SK-N-SH (cell line): Measurements from ENCODE around the gene PCDHB8. TPM values are rescaled to one million over a fixed set of nuclear protein-coding genes. Genes with fewer than 3 reads are reported as not detected.

ENCODE experiments used
- CTCF ChIA-PET: fragments of 300-600, 350-600 bp; formaldehyde crosslinking; extraction: SDS; loops from one replicate; lab custom pipeline; 2021; lab: Yijun Ruan, JAX
- POLR2A ChIA-PET: fragments of 350-600 bp; sonication (Branson Sonifier 250); formaldehyde crosslinking; extraction: SDS; loops from one replicate; lab custom pipeline; 2020; ENCODE audit warnings: antibody characterized with exemption, inconsistent platforms; lab: Yijun Ruan, JAX
- DNase-seq: peaks from one replicate; pipeline ENCODE4 v3.0.0; 2012
- H2AFZ ChIP-seq: fragments of 200-600 bp; sonication (generic); 2 replicates; pipeline ENCODE4 v1.8.1; 2016; ENCODE audit warnings: antibody characterized with exemption, mild to moderate bottlenecking, low read depth
- H3F3A ChIP-seq: fragments of 200-600 bp; sonication (generic); replicated peaks from 2 replicates; pipeline ENCODE3; 2016; ENCODE audit warnings: antibody characterized with exemption, mild to moderate bottlenecking; ENCODE audit not compliant: insufficient read depth
- H3K27ac ChIP-seq, 2 experiments: fragments of 200-500 bp in 1 of 2; fragments of 200-600 bp in 1 of 2; sonication (Bioruptor generic) in 1 of 2; sonication (generic), shearing (Covaris generic) in 1 of 2; 2 replicates each; pipeline versions ENCODE4 v1.5.1 to v1.6.1; 2014 to 2016; ENCODE audit warnings: low read depth in 2 of 2, inconsistent platforms in 1 of 2, low read length in 1 of 2, mild to moderate bottlenecking in 1 of 2, mixed read lengths in 1 of 2
- H3K27me3 ChIP-seq: fragments of 200-600 bp; sonication (generic), shearing (Covaris generic); 2 replicates; pipeline ENCODE4 v1.6.1; 2016; ENCODE audit warnings: mixed run types; ENCODE audit not compliant: insufficient read depth
- H3K36me3 ChIP-seq, 2 experiments: fragments of 200-500 bp in 1 of 2; fragments of 200-600 bp in 1 of 2; sonication (Bioruptor generic) in 1 of 2; sonication (generic) in 1 of 2; replicated peaks in 1 of 2; 2 replicates each; pipeline versions ENCODE3 to v1.5.1; 2014 to 2016; ENCODE audit warnings: low read length in 1 of 2, mild to moderate bottlenecking in 1 of 2; ENCODE audit not compliant: insufficient read depth in 2 of 2, control insufficient read depth in 1 of 2
- H3K4me1 ChIP-seq, 2 experiments: fragments of 200-500 bp in 1 of 2; fragments of 200-600 bp in 1 of 2; sonication (Bioruptor generic) in 1 of 2; sonication (generic), shearing (Covaris generic) in 1 of 2; 2 replicates each; pipeline versions ENCODE4 v1.5.1 to v1.6.1; 2014 to 2016; ENCODE audit warnings: low read depth in 1 of 2, low read length in 1 of 2, mixed run types in 1 of 2; ENCODE audit not compliant: insufficient read depth in 2 of 2, control insufficient read depth in 1 of 2
- H3K4me2 ChIP-seq: fragments of 200-600 bp; sonication (generic), shearing (Covaris generic); 2 replicates; pipeline ENCODE4 v1.6.1; 2017; ENCODE audit warnings: mixed run types
- H3K4me3 ChIP-seq, 2 experiments: fragments of 200-500 bp in 1 of 2; fragments of 200-600 bp in 1 of 2; sonication (Bioruptor generic) in 1 of 2; sonication (generic), shearing (Covaris generic) in 1 of 2; 2 replicates each; pipeline versions ENCODE4 v1.5.1 to v1.8.1; 2014 to 2016; ENCODE audit warnings: low read depth in 2 of 2, inconsistent platforms in 1 of 2, low read length in 1 of 2, mild to moderate bottlenecking in 1 of 2, mixed read lengths in 1 of 2, moderate library complexity in 1 of 2
- H3K79me2 ChIP-seq: fragments of 200-600 bp; sonication (generic); 2 replicates; pipeline ENCODE4 v1.8.1; 2017; ENCODE audit warnings: mild to moderate bottlenecking; ENCODE audit not compliant: insufficient read depth
- H3K9ac ChIP-seq: fragments of 200-600 bp; sonication (generic); 2 replicates; pipeline ENCODE4 v1.6.1; 2017; ENCODE audit warnings: mixed run types
- H3K9me2 ChIP-seq: fragments of 200-600 bp; sonication (generic); 2 replicates; pipeline ENCODE4 v1.6.1; 2017; ENCODE audit warnings: mixed run types
- H3K9me3 ChIP-seq: fragments of 200-600 bp; sonication (generic); 2 replicates; pipeline ENCODE4 v1.6.1; 2017; ENCODE audit warnings: mixed run types, mild to moderate bottlenecking, moderate library complexity
- H4K20me1 ChIP-seq: fragments of 200-600 bp; sonication (generic); 2 replicates; pipeline ENCODE4 v1.6.1; 2017; ENCODE audit warnings: mild to moderate bottlenecking, mixed run types; ENCODE audit not compliant: insufficient read depth
- ELF1 ChIP-seq: IDR thresholded peaks from 2 replicates; pipeline ENCODE4 v1.4.0; 2012
- GATA2 ChIP-seq: sonication (generic); formaldehyde crosslinking; IDR thresholded peaks from 2 replicates; pipeline ENCODE4 v1.5.0; 2020; ENCODE audit warnings: mild to moderate bottlenecking, missing genetic modification reagents
- JUND ChIP-seq: IDR thresholded peaks from 2 replicates; pipeline ENCODE4 v1.4.0; 2012
- MEF2A ChIP-seq: IDR thresholded peaks from 2 replicates; pipeline ENCODE4 v1.4.0; 2012; ENCODE audit warnings: low read depth, borderline replicate concordance
- REST ChIP-seq: IDR thresholded peaks from 2 replicates; pipeline ENCODE4 v1.6.1; 2012; ENCODE audit warnings: mild to moderate bottlenecking, low read depth, low read length, moderate library complexity
- RXRA ChIP-seq: IDR thresholded peaks from 2 replicates; pipeline ENCODE4 v1.4.0; 2012; ENCODE audit warnings: low read depth, mild to moderate bottlenecking, borderline replicate concordance
- SMC3 ChIP-seq: IDR thresholded peaks from 2 replicates; pipeline ENCODE4 v1.6.1; 2012; ENCODE audit warnings: low read depth, low read length, improper control_type of control experiment
- TCF12 ChIP-seq: IDR thresholded peaks from 2 replicates; pipeline ENCODE4 v1.4.0; 2012
- TEAD4 ChIP-seq: IDR thresholded peaks from 2 replicates; pipeline ENCODE4 v1.4.0; 2012; ENCODE audit warnings: mild to moderate bottlenecking, borderline replicate concordance; ENCODE audit not compliant: insufficient read depth
- whole genome bisulfite sequencing: methylation state at CpG from one replicate; pipeline ENCODE4 v1.1.6; 2017; ENCODE audit warnings: low lambda C conversion rate; 5-methylcytosine and 5-hydroxymethylcytosine counted together
- polyA plus RNA-seq, 3 experiments: library from polyadenylated mRNA; depleted of rRNA; stranded (reverse); fragments of >200 nt; gene quantifications; 2 replicates each; pipeline ENCODE4 v1.2.3, GENCODE V29; 2012
- TF ChIP-seq, protein P1 (sequence below): IDR thresholded peaks from 2 replicates; pipeline ENCODE4 v1.4.0; 2012; ENCODE audit warnings: low read depth, borderline replicate concordance

The PCDHB8 gene
- polyA plus RNA-seq, 1 of the 3 experiments (the other 2 are of a cell fraction): 3.0 TPM

- TF ChIP-seq REST: no peak
- no peak for TF ChIP-seq MEF2A
- peak; percentile 37 for TF ChIP-seq SMC3
- no peak for TF ChIP-seq TEAD4
- TF ChIP-seq ELF1: no peak
- TF ChIP-seq, all 33 proteins: peak for 4
These were observed 27.8 kb upstream of the PCDHB8 start, which contains the start of gene PCDHB6 (continued) for GRCh38 chr5:141149812-141150211.

- Histone ChIP-seq H3K9me2 (no peaks in the 10 kb centered on the region), H3K36me3 (no peaks in the 10 kb centered on the region), H3K27me3 (no peaks in the 10 kb centered on the region), H3K27ac (peak overlapping the region in 1 of 2 experiments; percentile 53; a peak in 1 of 4 replicates), H3K79me2 (no peaks in the 10 kb centered on the region), H3K4me3 (peak overlapping the region; percentile 54 to 65), H4K20me1 (no peaks in the 10 kb centered on the region), H3K4me2 (peak overlapping the region; percentile 72), H2AFZ (peak overlapping the region; percentile 93), H3K9me3 (peaks cover 4% of the 10 kb centered on the region; the same call in 1 of the 2 replicates), H3F3A (no peaks in the 10 kb centered on the region), H3K4me1 (no peaks in the 10 kb centered on the region), H3K9ac (peak overlapping the region; percentile 32; the same call in 1 of the 2 replicates)
- TF ChIP-seq GATA2 (CRISPR knock-in tag) (no peak), RXRA (no peak), TCF12 (no peak), JUND (no peak), SMC3 (no peak)
- TF ChIP-seq, protein P1, sequence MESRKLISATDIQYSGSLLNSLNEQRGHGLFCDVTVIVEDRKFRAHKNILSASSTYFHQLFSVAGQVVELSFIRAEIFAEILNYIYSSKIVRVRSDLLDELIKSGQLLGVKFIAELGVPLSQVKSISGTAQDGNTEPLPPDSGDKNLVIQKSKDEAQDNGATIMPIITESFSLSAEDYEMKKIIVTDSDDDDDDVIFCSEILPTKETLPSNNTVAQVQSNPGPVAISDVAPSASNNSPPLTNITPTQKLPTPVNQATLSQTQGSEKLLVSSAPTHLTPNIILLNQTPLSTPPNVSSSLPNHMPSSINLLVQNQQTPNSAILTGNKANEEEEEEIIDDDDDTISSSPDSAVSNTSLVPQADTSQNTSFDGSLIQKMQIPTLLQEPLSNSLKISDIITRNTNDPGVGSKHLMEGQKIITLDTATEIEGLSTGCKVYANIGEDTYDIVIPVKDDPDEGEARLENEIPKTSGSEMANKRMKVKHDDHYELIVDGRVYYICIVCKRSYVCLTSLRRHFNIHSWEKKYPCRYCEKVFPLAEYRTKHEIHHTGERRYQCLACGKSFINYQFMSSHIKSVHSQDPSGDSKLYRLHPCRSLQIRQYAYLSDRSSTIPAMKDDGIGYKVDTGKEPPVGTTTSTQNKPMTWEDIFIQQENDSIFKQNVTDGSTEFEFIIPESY: no peak
- ChIA-PET POLR2A (interaction anchor here (0.9 to 1.2 kb wide), 2 partner anchors 28 to 411 kb away, joined by 3 to 5 read pairs; partner anchors contain the start of gene PCDHB4), CTCF (interaction anchor here (0.6 to 2.0 kb wide), 30 partner anchors 9 to 415 kb away, joined by 3 to 15 read pairs (median 4); partner anchors contain the start of genes PCDHA1, PCDHA4, PCDHA8 and PCDHB14)
- 32% methylated on average over 24 of the region's 33 CpGs for WGBS
- peak; percentile 51 for DNase-seq
These were observed 27.2 kb upstream of the PCDHB8 start for GRCh38 chr5:141150224-141150992.
